Ascending aorta (tissue), 2 donors: ENCODE data around the gene POLDIP3. TPM values are rescaled to one million over a fixed set of nuclear protein-coding genes. Genes with fewer than 3 reads are reported as not detected.
"Not testable (repeated sequence)": the region's sequence is repeated elsewhere in the genome, so short reads cannot be mapped to it uniquely, and the experiment has no call there.

Source experiments
- DNase-seq, 2 donors: peaks; one replicate each; pipeline ENCODE4 v3.0.0-alpha.2; 2019; ENCODE audit warnings: low spot score in 2 of 2
- H3K27ac ChIP-seq, 2 donors: fragments of 200-600 bp; sonication (generic); one replicate each; pipeline ENCODE4 v1.5.1; 2016 to 2017; ENCODE audit warnings: mild to moderate bottlenecking in 1 of 2
- H3K27me3 ChIP-seq: fragments of 200-600 bp; sonication (generic); one replicate; pipeline ENCODE4 v1.5.1; 2017
- H3K36me3 ChIP-seq, 2 donors: fragments of 200-600 bp; sonication (generic); one replicate each; pipeline ENCODE4 v1.5.1; 2016
- H3K4me1 ChIP-seq, 2 donors: fragments of 200-600 bp; sonication (generic); one replicate each; pipeline ENCODE4 v1.5.1; 2016 to 2017; ENCODE audit warnings: mild to moderate bottlenecking in 1 of 2
- H3K4me3 ChIP-seq, 2 donors: fragments of 200-600 bp; sonication (generic); one replicate each; pipeline ENCODE4 v1.5.1; 2016 to 2017; ENCODE audit warnings: mild to moderate bottlenecking in 1 of 2
- H3K9me3 ChIP-seq, 2 donors: fragments of 200-600 bp; sonication (generic); one replicate each; pipeline ENCODE4 v1.5.1; 2016
- intact Hi-C: fragments of 100-400 bp; cut with DNase I; formaldehyde crosslinking; loops from one replicate; pipeline ENCODE4 v1.15.1; 2023
- total RNA-seq: library from RNA; depleted of rRNA; stranded (reverse); fragments of >200 nt; gene quantifications from one replicate; pipeline ENCODE4 v1.1.0, GENCODE V29; 2016
- TF ChIP-seq, protein P1 (sequence below), 3 experiments: fragments of 200-600 bp in 2 of 3; fragments of 450-650 bp in 1 of 3; sonication (generic) in 2 of 3; IDR thresholded peaks; one replicate each; pipeline ENCODE4 v1.5.1; 2016 to 2019; ENCODE audit warnings: antibody characterized with exemption in 3 of 3, mild to moderate bottlenecking in 1 of 3, moderate library complexity in 1 of 3

POLDIP3 gene
- total RNA-seq, 1 donor from 2014 or later = 22.9 TPM

DNA sequence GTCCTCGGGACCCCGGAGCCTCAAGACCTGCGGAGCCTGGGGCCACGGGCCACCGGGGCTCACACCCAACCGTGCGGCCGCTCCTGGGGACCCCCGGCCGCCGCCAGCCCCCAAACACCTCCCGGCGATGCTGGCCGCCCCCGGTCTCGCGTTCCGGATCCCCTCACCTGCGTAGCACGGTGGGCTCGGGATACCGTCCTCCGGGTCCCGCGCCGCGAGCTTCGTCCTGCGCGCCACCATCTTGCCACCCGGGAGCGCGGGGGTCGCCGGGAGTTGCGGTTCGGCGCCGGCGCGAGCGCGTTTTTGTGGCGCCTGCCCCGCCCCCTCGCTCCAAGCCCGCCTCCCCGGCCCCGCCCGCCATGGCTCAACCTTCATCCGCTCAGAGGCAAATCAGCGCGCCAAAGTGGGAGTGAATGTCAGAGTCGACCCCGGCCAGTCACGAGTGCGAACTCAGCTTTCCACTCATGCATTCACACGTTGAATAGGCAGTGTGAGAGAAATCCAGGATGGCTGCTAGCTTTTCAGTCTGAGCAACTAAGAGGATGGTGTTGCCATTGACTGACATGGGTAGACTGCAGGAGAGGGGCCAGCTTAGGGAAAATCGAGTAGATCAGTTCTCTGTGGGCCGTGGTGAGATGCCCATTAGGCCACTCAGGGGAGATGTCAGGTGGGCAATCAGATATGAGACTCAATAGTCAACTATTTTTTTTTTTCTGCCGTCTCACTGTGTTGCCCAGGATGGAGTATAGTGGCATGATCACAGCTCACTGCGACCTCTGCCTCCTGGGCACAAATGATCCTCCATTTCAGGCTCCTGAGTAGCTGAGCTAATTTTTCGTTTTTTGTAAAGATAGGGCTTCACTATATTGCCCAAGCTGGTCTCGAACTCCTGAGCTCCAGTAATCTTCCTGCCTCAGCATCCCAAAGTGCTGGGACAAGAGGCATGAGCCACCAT is 32.6 kb downstream of the POLDIP3 start:
- H3K27me3 ChIP-seq = no peaks in the 10 kb centered on the region
- TF ChIP-seq, protein P1, sequence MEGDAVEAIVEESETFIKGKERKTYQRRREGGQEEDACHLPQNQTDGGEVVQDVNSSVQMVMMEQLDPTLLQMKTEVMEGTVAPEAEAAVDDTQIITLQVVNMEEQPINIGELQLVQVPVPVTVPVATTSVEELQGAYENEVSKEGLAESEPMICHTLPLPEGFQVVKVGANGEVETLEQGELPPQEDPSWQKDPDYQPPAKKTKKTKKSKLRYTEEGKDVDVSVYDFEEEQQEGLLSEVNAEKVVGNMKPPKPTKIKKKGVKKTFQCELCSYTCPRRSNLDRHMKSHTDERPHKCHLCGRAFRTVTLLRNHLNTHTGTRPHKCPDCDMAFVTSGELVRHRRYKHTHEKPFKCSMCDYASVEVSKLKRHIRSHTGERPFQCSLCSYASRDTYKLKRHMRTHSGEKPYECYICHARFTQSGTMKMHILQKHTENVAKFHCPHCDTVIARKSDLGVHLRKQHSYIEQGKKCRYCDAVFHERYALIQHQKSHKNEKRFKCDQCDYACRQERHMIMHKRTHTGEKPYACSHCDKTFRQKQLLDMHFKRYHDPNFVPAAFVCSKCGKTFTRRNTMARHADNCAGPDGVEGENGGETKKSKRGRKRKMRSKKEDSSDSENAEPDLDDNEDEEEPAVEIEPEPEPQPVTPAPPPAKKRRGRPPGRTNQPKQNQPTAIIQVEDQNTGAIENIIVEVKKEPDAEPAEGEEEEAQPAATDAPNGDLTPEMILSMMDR (IDR thresholded peaks at IDR 0.05) = no peak
- H3K36me3 ChIP-seq = peaks cover 37 to 40% of the 10 kb centered on the region in 2 donors
- H3K27ac ChIP-seq = peak overlapping the region; percentile 43 to 53
- no peaks in the 10 kb centered on the region for H3K4me1 ChIP-seq
- H3K4me3 ChIP-seq = peak overlapping the region; percentile 94 to 96
- H3K9me3 ChIP-seq = no peaks in the 10 kb centered on the region
- intact Hi-C loops = no loop called here
- DNase-seq = peak; percentile 12 to 89

DNA sequence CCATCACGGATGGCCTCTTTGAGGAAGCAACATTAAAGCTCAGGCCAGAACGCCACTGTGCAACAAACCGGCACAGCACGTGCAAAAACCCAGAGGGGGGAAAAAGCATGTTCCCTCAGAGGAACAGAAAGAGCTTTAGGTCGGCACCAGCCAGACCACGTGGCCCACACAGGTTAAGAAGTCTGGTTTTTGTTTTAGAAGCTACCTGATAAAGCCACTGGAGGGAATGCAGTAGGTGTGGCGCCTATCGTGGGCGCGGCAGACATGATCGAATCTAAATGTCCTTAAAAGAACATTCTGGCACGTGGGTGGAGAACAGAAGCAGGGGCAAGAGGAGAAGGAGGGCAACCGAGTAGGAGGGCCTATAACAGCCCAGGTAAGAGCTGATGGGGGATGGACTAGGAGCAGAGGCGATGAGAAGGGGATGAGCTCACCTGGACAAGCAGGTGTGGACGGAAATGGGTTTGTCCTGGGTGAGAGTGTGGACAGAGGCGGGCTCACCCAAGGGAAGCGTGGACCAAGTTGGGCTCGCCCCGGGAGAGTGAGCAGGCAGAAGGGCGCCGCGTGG is 33.4 kb downstream of the POLDIP3 start:
- intact Hi-C loops, DNase-seq, H3K9me3 ChIP-seq, H3K27me3 ChIP-seq, H3K4me1 ChIP-seq: not testable (repeated sequence)
- Histone ChIP-seq H3K36me3 (peaks cover 30 to 32% of the 10 kb centered on the region in 2 donors), H3K4me3 (peak overlapping the region; percentile 94 to 96), H3K27ac (peak overlapping the region; percentile 43 to 53)

DNA sequence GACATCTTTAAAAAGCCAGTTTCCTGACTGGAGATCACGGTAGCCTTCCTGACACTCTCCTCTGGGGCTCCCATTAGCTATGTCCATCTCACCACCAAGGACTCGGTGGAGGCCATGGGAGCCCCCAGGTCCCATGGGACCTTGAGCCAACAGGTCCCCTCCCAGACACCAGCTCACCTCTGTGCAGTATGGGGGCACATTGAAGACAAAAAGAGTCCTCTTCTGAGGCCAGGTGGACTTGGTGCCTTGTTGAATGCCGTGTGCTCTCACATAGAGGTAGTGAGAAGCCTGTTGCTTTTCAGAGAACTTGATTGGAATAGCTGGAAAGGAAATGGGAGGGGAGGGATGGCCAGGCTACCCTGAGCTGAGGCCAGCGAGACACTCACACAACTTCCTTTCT is 34.6 kb downstream of the POLDIP3 start:
- intact Hi-C loops, DNase-seq, H3K27ac ChIP-seq: not testable (repeated sequence)

DNA sequence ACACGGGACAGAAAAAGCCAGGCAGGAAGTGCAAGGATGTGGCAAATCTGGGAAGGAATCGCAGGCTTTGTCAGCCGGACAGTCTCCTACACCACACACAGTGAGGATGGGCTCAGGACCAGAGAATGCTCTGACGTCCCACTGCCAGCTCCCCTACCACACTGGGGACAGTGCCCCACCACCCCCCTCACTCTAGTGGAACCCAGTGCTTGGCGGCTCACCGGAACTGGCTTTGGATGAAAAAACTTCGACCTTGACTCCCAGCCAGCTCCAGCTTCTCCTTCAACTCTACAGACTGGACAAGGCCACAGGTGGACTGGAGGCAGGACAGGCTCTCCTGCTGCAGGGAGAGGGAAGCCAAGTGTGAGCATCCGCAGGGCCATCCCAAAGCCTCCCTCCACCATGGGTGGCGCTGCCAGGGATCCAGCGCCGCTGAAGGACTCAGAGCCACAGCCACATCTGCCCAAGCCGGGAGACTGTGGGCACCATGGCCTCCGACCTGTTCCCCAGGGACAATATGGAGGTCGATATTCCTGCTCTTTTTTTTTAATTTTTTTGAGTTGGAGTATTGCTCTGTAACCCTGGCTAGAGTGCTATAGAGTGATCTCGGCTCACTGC is 37.0 kb downstream of the POLDIP3 start:
- H3K27ac ChIP-seq = no peak overlapping the region
- DNase-seq = no peak
- TF ChIP-seq, protein P1 (IDR thresholded peaks at IDR 0.05) = no peak
- no peaks in the 10 kb centered on the region for H3K4me1 ChIP-seq
- H3K9me3 ChIP-seq = no peaks in the 10 kb centered on the region
- no peaks in the 10 kb centered on the region for H3K27me3 ChIP-seq
- H3K36me3 ChIP-seq = peaks cover 4 to 12% of the 10 kb centered on the region in 2 donors
- H3K4me3 ChIP-seq = no peak overlapping the region
- intact Hi-C loops = no loop called here

More for the DNA sequence above, 34.6 kb downstream of the POLDIP3 start:
- H3K4me3 ChIP-seq, H3K4me1 ChIP-seq, H3K9me3 ChIP-seq, H3K27me3 ChIP-seq: not testable (repeated sequence)
- peaks cover 17 to 21% of the 10 kb centered on the region in 2 donors for H3K36me3 ChIP-seq

DNA sequence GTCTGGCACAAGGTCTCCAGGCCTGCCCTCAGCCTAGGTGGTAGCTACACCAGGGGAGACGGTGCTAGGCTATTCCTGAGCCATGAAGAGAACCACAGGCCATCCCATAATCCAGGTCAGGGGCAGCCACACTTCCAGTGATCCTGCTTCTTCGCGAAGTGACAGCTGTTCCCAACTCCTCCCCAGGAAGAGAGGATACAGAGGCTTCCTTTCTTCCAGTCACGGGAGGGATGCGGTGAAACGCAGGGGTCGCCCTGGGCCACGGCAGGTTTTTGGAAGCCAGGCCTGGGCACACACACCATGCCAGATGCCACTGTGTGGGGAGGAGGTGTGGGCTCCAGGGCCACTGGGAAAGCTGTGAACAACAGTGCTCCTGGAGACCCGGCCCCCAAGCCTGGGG is 37.5 kb downstream of the POLDIP3 start:
- H3K27ac ChIP-seq, H3K4me1 ChIP-seq, H3K27me3 ChIP-seq, intact Hi-C loops, H3K9me3 ChIP-seq, DNase-seq, H3K4me3 ChIP-seq: not testable (repeated sequence)
- H3K36me3 ChIP-seq = peaks cover 4 to 17% of the 10 kb centered on the region in 2 donors

DNA sequence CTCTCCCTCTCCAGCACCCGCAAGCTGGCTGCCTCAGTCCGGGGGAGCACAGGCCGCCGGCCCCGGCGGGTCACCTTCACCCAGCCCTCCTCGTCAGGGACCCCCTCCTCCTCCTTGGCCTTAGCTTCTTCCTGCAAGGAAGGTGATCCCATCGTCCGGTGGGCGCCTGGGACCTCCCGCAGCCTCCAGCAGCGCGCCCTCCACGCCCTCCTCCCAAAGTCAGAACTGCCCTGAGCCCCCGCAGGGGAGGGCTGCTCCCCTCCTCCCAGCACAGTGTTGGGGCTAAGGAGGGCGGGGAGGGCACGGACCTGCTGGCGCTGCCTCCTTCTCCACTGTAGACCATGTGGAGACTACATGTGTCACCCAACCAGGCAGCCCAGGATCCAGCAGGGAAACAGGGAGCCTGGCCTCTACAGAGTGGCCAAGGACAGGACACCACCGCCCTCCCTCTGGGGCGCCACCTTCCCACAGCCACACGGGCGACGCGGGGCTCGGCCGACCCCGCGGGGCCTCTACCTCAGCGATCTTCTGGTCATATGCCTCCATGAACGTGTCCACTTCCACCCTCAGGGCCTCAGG is 38.6 kb downstream of the POLDIP3 start:
- DNase-seq, H3K27ac ChIP-seq, H3K27me3 ChIP-seq, H3K4me1 ChIP-seq, intact Hi-C loops, H3K9me3 ChIP-seq, H3K4me3 ChIP-seq: not testable (repeated sequence)
- peaks cover 10 to 18% of the 10 kb centered on the region in 2 donors for H3K36me3 ChIP-seq

DNA sequence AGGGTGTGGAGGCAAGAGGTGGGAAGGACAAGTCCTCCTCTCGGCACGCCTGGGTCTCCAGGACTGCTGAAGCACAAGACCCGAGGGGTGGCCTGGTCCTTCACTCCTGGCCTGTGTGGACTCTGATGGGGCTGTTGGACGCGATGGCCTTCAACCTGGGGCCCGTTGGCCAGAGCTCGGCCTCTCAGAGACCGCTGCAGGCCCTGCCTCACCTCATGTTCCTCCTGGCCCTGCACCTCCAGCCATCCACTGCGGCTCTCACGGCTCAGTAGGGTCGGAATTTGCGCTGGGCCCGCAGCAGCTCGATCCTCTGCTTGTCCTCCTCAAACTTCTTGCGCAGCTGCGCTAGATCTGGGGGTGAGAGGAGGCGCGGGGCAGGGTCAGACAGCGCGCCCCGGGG is 40.2 kb downstream of the POLDIP3 start:
- H3K4me1 ChIP-seq, intact Hi-C loops, H3K27me3 ChIP-seq, H3K4me3 ChIP-seq, DNase-seq, H3K9me3 ChIP-seq, H3K27ac ChIP-seq: not testable (repeated sequence)
- peaks cover 10 to 18% of the 10 kb centered on the region in 2 donors for H3K36me3 ChIP-seq

DNA sequence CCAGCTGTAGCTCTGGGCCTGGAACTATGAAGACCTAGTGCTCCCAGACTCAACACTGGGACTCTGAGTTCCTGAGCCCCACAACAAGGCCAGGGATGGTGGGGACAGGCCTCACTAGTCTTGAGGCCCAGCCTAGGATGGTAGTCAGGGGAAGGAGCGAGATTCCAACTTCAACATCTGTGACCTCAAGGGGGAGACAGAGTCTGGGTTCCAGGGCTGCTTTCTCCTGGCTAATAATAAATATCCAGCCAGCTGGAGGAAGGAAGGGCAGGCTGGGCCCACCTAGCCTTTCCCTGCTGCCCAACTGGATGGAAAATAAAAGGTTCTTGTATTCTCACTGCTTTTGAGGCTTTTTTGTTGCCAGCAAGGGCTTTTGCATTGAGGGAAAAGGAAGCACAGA is 40.6 kb downstream of the POLDIP3 start:
- H3K27ac ChIP-seq, H3K4me3 ChIP-seq, H3K4me1 ChIP-seq, H3K9me3 ChIP-seq, H3K27me3 ChIP-seq, intact Hi-C loops, DNase-seq: not testable (repeated sequence)
- H3K36me3 ChIP-seq = peaks cover 10 to 18% of the 10 kb centered on the region in 2 donors

DNA sequence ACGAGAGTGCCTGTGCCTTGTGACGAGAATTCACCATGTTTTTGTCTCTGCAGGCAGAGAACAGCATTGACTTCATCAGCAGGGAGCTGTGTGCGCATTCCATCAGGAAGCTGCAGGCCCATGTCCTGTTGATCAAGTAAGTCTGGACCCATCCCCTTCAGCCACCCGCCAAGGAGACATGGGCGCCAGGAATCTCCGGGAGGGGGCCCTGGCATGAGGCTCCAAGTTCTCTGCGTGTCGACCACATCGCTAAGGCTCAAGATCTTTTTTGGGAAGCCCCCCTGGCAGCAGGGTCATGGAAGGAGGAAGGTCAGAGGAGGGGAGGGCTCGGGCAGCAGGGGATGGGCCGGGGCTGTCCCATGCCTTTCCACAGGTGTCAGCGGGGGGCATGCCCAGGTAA is 43.6 kb downstream of the POLDIP3 start:
- H3K27ac ChIP-seq, intact Hi-C loops, H3K9me3 ChIP-seq, H3K36me3 ChIP-seq, H3K27me3 ChIP-seq, H3K4me3 ChIP-seq, H3K4me1 ChIP-seq, DNase-seq: not testable (repeated sequence)

DNA sequence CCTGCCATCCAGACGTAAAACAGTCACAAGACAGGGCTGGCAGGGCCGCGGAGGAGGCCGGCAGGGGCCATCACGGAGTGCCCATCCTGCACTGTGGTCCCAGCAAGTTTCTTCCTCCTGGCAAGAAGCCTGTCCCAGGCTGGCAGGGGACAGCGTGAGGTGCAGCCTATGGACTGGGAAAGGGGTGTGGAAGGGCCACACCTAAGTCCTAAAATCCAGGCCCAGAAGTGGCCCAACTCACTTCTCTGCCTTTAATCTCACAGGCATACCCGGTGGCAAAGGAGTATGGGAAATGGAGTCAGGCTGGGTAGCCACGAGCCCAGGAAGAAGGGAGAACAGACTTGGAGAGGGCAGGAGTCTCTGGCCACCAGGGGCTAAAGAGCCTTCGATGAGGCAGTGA is 44.1 kb downstream of the POLDIP3 start:
- intact Hi-C loops, H3K4me1 ChIP-seq, H3K36me3 ChIP-seq, H3K9me3 ChIP-seq, DNase-seq, H3K4me3 ChIP-seq, H3K27ac ChIP-seq, H3K27me3 ChIP-seq: not testable (repeated sequence)

DNA sequence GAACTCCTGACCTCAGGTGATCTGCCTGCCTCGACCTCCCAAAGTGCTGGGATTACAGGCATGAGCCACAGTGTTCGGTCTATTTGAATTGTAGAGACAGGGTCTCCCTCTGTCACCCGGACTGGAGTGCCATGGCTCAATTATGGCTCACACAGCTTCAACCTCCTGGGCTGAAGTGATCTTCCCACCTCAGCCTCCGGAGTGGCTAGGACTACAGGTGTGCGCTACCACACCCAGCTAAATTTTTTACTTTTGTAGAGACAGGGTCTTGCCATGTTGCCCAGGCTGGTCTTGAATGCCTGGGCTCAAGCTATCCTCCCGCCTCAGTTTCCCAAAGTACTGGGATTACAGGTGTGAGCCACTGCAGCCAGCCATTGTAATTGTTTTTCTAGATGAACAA is 46.7 kb downstream of the POLDIP3 start:
- H3K4me1 ChIP-seq, H3K27ac ChIP-seq, H3K9me3 ChIP-seq, DNase-seq, H3K4me3 ChIP-seq, H3K27me3 ChIP-seq, H3K36me3 ChIP-seq, intact Hi-C loops: not testable (repeated sequence)
